ENCODE measurements around the gene SRRM3.
"Not testable (repeated sequence)": the region's sequence is repeated elsewhere in the genome, so short reads cannot be mapped to it uniquely, and the experiment has no call there.

Gene SRRM3

DNA sequence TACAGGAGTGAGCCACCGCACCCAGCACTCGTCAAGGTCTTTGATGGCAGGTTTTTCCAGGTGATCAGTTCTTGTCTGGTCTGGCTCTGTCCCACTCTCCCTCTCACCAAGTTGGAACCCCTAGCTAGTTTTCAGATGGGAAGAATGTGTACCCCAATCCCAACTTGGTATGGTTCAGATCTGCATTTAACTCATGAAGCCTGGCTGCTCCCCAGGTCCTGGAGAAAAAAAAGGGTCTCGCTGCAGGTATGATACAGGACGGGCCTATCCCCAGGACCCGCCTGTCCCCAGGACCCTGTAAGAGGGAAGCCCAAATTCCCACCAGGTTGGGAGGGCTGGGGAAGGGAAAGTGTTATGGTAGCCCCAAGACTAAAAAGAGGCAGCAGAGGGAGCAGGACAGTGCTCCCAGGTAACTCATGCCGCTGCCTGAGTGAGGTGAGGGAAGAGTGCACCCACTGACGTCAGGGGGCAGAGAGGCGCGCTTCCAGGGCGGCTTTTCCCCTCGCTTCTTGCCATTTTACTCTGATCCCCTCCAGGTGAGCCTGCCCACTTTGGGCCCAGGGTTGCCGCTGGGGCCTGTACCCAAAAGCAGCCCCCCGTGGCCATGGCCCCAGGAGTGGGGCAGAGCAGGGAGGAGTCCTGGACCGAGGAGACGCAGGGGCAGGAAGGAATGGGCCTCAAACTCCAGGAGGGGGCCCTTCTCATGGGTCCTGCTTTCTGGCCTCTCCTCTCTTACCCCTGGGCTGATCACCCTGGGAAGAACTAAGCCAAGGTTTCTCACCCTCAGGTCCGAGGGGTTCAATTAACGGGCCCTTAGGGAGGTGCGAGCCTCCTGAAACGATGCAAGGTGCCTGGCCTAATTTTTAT, 36.4 kb upstream of the SRRM3 start:
- in situ Hi-C loops (cut with HindIII; ENCODE audit: low sequenced_read_pairs), result no loop called here
- no peak overlapping the region for H3K4me3 ChIP-seq (ENCODE audit: low read depth, low read length)
- DNase-seq (ENCODE audit: low read depth, low spot score), result no peak
- TF ChIP-seq, protein P1, sequence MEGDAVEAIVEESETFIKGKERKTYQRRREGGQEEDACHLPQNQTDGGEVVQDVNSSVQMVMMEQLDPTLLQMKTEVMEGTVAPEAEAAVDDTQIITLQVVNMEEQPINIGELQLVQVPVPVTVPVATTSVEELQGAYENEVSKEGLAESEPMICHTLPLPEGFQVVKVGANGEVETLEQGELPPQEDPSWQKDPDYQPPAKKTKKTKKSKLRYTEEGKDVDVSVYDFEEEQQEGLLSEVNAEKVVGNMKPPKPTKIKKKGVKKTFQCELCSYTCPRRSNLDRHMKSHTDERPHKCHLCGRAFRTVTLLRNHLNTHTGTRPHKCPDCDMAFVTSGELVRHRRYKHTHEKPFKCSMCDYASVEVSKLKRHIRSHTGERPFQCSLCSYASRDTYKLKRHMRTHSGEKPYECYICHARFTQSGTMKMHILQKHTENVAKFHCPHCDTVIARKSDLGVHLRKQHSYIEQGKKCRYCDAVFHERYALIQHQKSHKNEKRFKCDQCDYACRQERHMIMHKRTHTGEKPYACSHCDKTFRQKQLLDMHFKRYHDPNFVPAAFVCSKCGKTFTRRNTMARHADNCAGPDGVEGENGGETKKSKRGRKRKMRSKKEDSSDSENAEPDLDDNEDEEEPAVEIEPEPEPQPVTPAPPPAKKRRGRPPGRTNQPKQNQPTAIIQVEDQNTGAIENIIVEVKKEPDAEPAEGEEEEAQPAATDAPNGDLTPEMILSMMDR (IDR thresholded peaks at IDR 0.05; ENCODE audit: low read depth, low read length), result no peak

DNA sequence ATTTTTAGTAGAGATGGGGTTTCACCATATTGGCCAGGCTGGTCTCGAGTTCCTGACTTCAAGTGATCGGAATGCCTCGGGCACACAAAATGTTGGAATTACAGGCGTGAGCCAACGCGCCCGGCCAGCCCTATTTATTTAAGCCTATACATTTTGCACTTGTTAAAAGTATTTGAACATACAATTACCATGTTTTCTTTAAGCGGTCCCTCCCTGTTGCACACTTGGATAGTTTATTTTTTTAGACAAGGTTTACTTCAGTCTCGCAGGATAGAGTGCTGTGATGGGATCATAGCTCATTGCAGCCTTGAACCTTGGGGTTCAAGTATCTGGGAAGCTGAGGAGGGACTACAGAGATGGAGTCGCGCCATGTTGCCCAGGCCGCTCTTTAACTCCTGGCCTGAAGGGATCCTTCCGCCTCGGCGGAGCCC, 35.7 kb upstream of the SRRM3 start:
- in situ Hi-C loops (cut with HindIII; ENCODE audit: low sequenced_read_pairs), result no loop called here
- H3K4me3 ChIP-seq (ENCODE audit: low read depth, low read length), result peak overlapping the region; percentile 50
- TF ChIP-seq, protein P1 (IDR thresholded peaks at IDR 0.05; ENCODE audit: low read depth, low read length), result no peak
- no peak for DNase-seq (ENCODE audit: low read depth, low spot score)

DNA sequence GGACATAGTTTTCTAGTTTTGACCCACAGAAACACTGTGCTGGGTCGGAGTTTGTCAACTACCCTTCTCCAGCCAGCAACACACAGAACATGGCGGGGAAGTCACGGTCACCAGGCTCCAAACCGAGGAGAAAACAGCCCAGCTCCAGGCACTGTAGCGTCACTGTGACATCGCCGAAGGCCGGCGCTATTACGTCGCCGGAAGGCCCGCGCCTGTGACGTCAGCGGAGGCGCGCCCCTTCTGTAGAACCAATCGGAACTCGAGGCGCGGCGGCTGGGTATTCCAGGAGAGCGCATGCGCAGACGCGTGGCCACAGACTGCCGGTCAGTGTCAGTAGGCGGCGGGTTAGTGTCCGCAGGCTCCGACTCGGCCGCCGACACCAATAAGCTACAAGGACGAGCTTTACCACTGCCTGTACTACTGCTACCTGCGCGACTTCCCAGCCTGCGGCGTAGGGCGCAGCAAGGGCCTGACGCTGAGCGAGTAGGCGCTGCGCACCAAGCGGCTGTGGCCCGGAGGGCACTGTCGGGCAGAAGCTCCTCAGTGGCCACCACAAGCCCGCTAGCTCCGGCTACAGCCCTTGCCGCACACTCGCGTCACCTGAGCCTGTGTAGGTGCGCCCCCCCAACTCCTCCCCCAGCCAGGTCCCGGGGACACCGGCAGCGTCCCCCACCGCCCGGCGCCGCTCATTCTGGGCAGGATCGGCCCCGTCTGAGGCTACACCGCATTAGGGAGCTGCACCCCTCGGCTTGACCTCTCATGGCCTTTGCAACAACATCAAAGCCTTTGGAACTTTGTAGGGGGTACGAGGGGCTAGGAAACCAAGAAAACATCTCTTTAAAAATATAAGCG, 35.1 kb upstream of the SRRM3 start:
- in situ Hi-C loops (cut with HindIII; ENCODE audit: low sequenced_read_pairs), result no loop called here
- peak overlapping the region; percentile 50 for H3K4me3 ChIP-seq (ENCODE audit: low read depth, low read length)
- DNase-seq (ENCODE audit: low read depth, low spot score), result peak; percentile 95
- TF ChIP-seq, protein P1 (IDR thresholded peaks at IDR 0.05; ENCODE audit: low read depth, low read length), result peak; percentile 34

DNA sequence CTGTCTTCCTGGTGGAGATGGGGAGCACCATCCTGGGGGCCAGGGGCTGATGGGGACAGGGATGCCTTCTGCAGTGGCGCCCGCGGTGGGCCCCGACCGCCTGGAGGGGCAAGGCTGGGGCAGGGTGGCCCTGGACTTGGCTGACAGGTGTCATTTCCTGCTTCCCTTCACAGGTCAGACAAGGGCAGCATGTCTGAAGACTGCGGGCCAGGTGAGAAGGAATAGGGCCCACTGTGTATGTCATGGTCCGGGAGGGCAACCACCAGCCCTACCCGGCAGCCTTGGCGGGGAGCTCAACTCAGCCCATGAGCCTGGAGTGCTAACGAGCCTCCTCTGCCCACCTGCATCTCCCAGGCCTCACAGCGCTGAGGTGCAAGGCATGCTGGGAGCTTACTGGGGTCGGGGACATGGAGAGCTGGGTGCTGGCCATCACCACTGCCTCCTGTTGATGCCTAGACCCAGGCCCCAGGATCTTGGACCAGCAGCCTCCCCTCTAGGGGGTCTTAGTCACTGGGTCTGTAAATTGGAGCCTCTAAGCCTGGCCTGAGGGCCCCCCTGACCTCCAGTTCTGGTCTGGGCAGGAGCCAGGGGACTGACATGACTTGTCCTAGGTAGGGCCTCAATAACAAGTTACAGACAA, 28.0 kb upstream of the SRRM3 start:
- TF ChIP-seq, protein P1 (IDR thresholded peaks at IDR 0.05; ENCODE audit: low read depth, low read length), result no peak
- DNase-seq (ENCODE audit: low read depth, low spot score), result no peak
- in situ Hi-C loops (cut with HindIII; ENCODE audit: low sequenced_read_pairs), result no loop called here
- no peak overlapping the region for H3K4me3 ChIP-seq (ENCODE audit: low read depth, low read length)

DNA sequence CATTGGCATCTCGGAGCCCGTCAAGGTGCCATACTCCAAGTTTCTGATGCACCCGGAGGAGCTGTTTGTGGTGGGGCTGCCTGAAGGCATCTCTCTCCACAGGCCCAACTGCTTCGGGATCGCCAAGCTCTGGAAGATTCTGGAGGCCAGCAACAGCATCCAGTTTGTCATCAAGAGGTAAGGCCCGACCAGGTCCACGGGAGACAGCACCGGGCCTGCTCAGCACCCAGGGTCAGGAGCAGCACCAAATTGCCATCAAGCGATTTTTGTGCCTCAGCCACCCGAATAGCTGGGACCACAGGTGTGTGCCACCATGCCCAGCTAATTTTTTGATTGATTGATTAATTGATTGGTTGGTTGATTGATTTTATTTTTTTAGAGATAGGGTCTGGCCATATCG, 24.7 kb upstream of the SRRM3 start:
- DNase-seq (ENCODE audit: low read depth, low spot score); in situ Hi-C loops (cut with HindIII; ENCODE audit: low sequenced_read_pairs): not testable (repeated sequence)

DNA sequence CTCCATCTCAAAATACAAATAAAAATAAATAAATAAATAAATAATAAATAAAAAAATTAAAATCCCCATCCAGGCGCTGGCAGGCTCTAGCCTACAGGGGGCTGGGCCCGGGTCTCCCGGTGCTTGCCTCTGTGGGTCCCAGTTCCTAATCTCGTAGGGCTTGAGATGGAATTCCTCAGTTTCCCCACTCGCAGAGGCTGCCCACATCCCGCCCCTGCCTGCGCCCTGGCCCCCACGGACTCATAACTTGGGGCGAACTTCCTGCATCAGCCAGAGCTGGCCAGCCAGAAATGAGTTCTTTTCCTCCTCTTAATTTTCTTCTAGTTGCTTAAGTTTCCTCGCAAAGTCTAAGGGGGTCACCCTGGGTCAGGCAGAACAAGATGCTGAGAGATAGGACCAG, 22.0 kb upstream of the SRRM3 start:
- no peak for DNase-seq (ENCODE audit: low read depth, low spot score)
- TF ChIP-seq, protein P1 (IDR thresholded peaks at IDR 0.05; ENCODE audit: low read depth, low read length), result no peak
- in situ Hi-C loops (cut with HindIII; ENCODE audit: low sequenced_read_pairs), result no loop called here

More for the DNA sequence above, 24.7 kb upstream of the SRRM3 start:
- not testable (repeated sequence) for H3K4me3 ChIP-seq (ENCODE audit: low read depth, low read length)

More for the DNA sequence above, 22.0 kb upstream of the SRRM3 start:
- H3K4me3 ChIP-seq (ENCODE audit: low read depth, low read length), result no peak overlapping the region
